Kasumi-1 (cell line): Measurements from ENCODE around the gene HARS1.
"Not testable (repeated sequence)": the region's sequence is repeated elsewhere in the genome, so short reads cannot be mapped to it uniquely, and the experiment has no call there.

Experiments
- DNase-seq, 2 experiments: peaks; one replicate each; lab custom pipeline; 2025; lab: John Stamatoyannopoulos, UW

HARS1 gene

GRCh38 chr5:140690941-140691924 lies at the start of gene HARS1, which contains the start of gene HARS2:
TSS of gene HARS1 (minus strand) at chr5:140691370. CDS start at chr5:140691304, 66 bp downstream.
TSS of gene HARS2 (plus strand) at chr5:140691455. CDS start at chr5:140691649, 194 bp downstream.
- DNase-seq, result peak; percentile 95 to 97

- no peak for DNase-seq
Measured at GRCh38 chr5:140737486-140737885, 46.3 kb upstream of the HARS1 start.

GRCh38 chr5:140734354-140734753 lies 43.2 kb upstream of the HARS1 start:
- no peak for DNase-seq

GRCh38 chr5:140733098-140733497 lies 41.9 kb upstream of the HARS1 start:
- no peak for DNase-seq

- no peak for DNase-seq
Measured at GRCh38 chr5:140725799-140726471, 34.8 kb upstream of the HARS1 start.

- DNase-seq, result peak in 1 of 2 experiments; percentile 28
Measured at GRCh38 chr5:140721395-140721794, 30.2 kb upstream of the HARS1 start.

- not testable (repeated sequence) for DNase-seq
Measured at GRCh38 chr5:140720738-140721137, 29.6 kb upstream of the HARS1 start.

GRCh38 chr5:140718266-140718592 lies 27.1 kb upstream of the HARS1 start:
- DNase-seq, result no peak

GRCh38 chr5:140716238-140716637 lies 25.1 kb upstream of the HARS1 start:
- not testable (repeated sequence) for DNase-seq

GRCh38 chr5:140713562-140714094 lies 22.5 kb upstream of the HARS1 start:
- no peak for DNase-seq

GRCh38 chr5:140711794-140712193 lies 20.6 kb upstream of the HARS1 start:
- DNase-seq, result no peak

GRCh38 chr5:140710899-140711552 lies 19.9 kb upstream of the HARS1 start:
- DNase-seq, result peak; percentile 92 to 96

- not testable (repeated sequence) for DNase-seq
Measured at GRCh38 chr5:140708787-140709186, 17.6 kb upstream of the HARS1 start.

GRCh38 chr5:140707812-140708211 lies 16.6 kb upstream of the HARS1 start:
- DNase-seq, result no peak

- peak; percentile 99 for DNase-seq
Measured at GRCh38 chr5:140700177-140701144, 9.3 kb upstream of the HARS1 start, which contains the start of gene ZMAT2. TSS of gene ZMAT2 (plus strand) at chr5:140700447. CDS start at chr5:140700461, 14 bp downstream.

GRCh38 chr5:140696891-140697492 lies 5.8 kb upstream of the HARS1 start:
- DNase-seq, result no peak

GRCh38 chr5:140694276-140694675 lies 3.1 kb upstream of the HARS1 start:
- no peak for DNase-seq

GRCh38 chr5:140690376-140690932 lies 716 bp downstream of the HARS1 start:
- DNase-seq, result no peak

- no peak for DNase-seq
Measured at GRCh38 chr5:140678993-140679392, 12.2 kb downstream of the HARS1 start.

- no peak for DNase-seq
Measured at GRCh38 chr5:140677947-140678346, 13.2 kb downstream of the HARS1 start.
